Sigmoid colon (tissue), 4 donors: ENCODE results near the gene TLNRD1.

Experiments
- POLR2AphosphoS5 ChIP-seq, 4 donors: sonication (generic); formaldehyde crosslinking; IDR thresholded peaks; one replicate each; pipeline ENCODE4 v1.6.1; 2017; ENCODE audit warnings: antibody characterized with exemption in 4 of 4
- TF ChIP-seq, protein P1 (sequence below), 4 experiments: fragments of 450-650 bp in 3 of 4; fragments of 200-600 bp in 1 of 4; IDR thresholded peaks; one replicate each; pipeline ENCODE4 v1.5.1; 2016 to 2019; ENCODE audit warnings: antibody characterized with exemption in 4 of 4, mild to moderate bottlenecking in 3 of 4, moderate library complexity in 2 of 4

DNA sequence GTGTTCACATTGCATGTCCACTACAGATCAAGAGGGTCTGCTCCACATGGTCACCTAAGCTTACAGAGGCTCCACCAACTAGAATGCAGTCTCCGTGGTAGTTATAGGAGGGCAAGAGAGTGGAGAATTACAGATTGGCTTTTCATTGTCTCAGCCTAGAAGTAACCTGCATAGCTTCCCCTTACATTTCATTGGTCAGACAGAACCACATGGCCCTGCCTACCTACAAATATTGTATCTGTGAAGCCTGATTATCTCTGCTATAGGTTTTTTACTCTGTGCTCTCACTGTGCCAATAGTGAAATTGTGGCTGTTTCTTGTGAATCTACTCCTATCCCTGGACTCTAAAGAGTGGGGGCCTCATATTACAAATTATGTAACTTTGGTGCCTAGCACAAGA is 2.5 kb upstream of the TLNRD1 start:
- TF ChIP-seq, protein P1, sequence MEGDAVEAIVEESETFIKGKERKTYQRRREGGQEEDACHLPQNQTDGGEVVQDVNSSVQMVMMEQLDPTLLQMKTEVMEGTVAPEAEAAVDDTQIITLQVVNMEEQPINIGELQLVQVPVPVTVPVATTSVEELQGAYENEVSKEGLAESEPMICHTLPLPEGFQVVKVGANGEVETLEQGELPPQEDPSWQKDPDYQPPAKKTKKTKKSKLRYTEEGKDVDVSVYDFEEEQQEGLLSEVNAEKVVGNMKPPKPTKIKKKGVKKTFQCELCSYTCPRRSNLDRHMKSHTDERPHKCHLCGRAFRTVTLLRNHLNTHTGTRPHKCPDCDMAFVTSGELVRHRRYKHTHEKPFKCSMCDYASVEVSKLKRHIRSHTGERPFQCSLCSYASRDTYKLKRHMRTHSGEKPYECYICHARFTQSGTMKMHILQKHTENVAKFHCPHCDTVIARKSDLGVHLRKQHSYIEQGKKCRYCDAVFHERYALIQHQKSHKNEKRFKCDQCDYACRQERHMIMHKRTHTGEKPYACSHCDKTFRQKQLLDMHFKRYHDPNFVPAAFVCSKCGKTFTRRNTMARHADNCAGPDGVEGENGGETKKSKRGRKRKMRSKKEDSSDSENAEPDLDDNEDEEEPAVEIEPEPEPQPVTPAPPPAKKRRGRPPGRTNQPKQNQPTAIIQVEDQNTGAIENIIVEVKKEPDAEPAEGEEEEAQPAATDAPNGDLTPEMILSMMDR (IDR thresholded peaks at IDR 0.05): no peak
- TF ChIP-seq POLR2AphosphoS5 (IDR thresholded peaks at IDR 0.05): no peak
